K562 (cell line): ENCODE results near the gene TM7SF3. TPM values are rescaled to one million over a fixed set of nuclear protein-coding genes. Genes with fewer than 3 reads are reported as not detected.

Source experiments
- ATAC-seq: fragments of 200-7000 bp; cut with Tn5 transposase; 3 replicates; pipeline ENCODE4 v1.9.1; 2020; ENCODE audit warnings: moderate library complexity
- BruUV-seq: library from RNA; stranded (reverse); fragments of 400-500 nt; replicated peaks from 2 replicates; lab custom pipeline; 2021; lab: Mats Ljungman, UMichigan
- CTCF ChIA-PET: fragments of 300-600 bp; formaldehyde crosslinking; extraction: SDS; loops from one replicate; lab custom pipeline; 2021; ENCODE audit warnings: low intra/inter-chr PET ratio; lab: Yijun Ruan, JAX
- POLR2A ChIA-PET: fragments of 300-600, 350-650 bp; sonication (Branson Sonifier 250); formaldehyde crosslinking; extraction: SDS; loops from one replicate; lab custom pipeline; 2021; ENCODE audit warnings: antibody characterized with exemption, inconsistent platforms; lab: Yijun Ruan, JAX
- DNase-seq, 4 experiments: peaks; one replicate each; pipeline versions ENCODE4 v3.0.0 to v3.0.0-alpha.2; 2011 to 2018; ENCODE audit warnings: low spot score in 3 of 4, mixed read lengths in 3 of 4; ENCODE audit errors: extremely low read depth in 1 of 4
- FAIRE-seq: peaks from 2 replicates; lab custom pipeline; 2011; peaks lifted over from hg19 to GRCh38; lab: Jason Lieb, UNC
- H2AFZ ChIP-seq: 2 replicates; pipeline ENCODE4 v1.6.0; 2011; ENCODE audit warnings: low read depth, low read length, control low read depth, inconsistent platforms
- H3K27ac ChIP-seq: fragments of 200-600 bp; 3 replicates; pipeline ENCODE4 v1.8.0; 2011; ENCODE audit warnings: low read depth, mild to moderate bottlenecking, control low read depth, inconsistent platforms, low read length, moderate library complexity, mixed read lengths; ENCODE audit errors: extremely low read depth
- H3K27me3 ChIP-seq, 2 experiments: fragments of 300-600 bp in 1 of 2; 2 replicates in 1 of 2; 3 replicates in 1 of 2; pipeline versions ENCODE4 v1.6.0 to v1.8.0; 2011; ENCODE audit warnings: inconsistent platforms in 2 of 2, low read length in 2 of 2, mild to moderate bottlenecking in 1 of 2, mixed read lengths in 1 of 2, moderate library complexity in 1 of 2; ENCODE audit not compliant: control insufficient read depth in 2 of 2, insufficient read depth in 2 of 2
- H3K36me3 ChIP-seq: fragments of 300-600 bp; 3 replicates; pipeline ENCODE4 v1.8.0; 2011; ENCODE audit warnings: mild to moderate bottlenecking, low read length, inconsistent platforms; ENCODE audit not compliant: control insufficient read depth, insufficient read depth
- H3K4me1 ChIP-seq, 2 experiments: fragments of 200-600 bp in 1 of 2; replicated peaks in 1 of 2; 2 replicates in 1 of 2; 3 replicates in 1 of 2; pipeline versions ENCODE4 v1.5.1 to v1.8.0; 2011; ENCODE audit warnings: inconsistent platforms in 2 of 2, low read length in 2 of 2, mild to moderate bottlenecking in 1 of 2, mixed read lengths in 1 of 2, moderate library complexity in 1 of 2; ENCODE audit not compliant: control insufficient read depth in 2 of 2, insufficient read depth in 2 of 2
- H3K4me2 ChIP-seq: 2 replicates; pipeline ENCODE4 v1.6.1; 2011; ENCODE audit warnings: low read length, control low read depth, inconsistent platforms, mixed read lengths; ENCODE audit not compliant: insufficient read depth
- H3K4me3 ChIP-seq: fragments of 200-600 bp; sonication (generic), shearing (Covaris generic); 2 replicates; pipeline ENCODE4 v1.5.1; 2016; ENCODE audit warnings: control low read depth, inconsistent platforms
- H3K79me2 ChIP-seq: fragments of 200-600 bp; 3 replicates; pipeline ENCODE4 v1.8.0; 2011; ENCODE audit warnings: low read length, inconsistent platforms; ENCODE audit not compliant: control insufficient read depth, insufficient read depth
- H3K9ac ChIP-seq, 2 experiments: 2 replicates each; pipeline versions ENCODE4 v1.6.0 to v1.6.1; 2011; ENCODE audit warnings: low read depth in 2 of 2, low read length in 2 of 2, control low read depth in 1 of 2, inconsistent platforms in 1 of 2, mild to moderate bottlenecking in 1 of 2, mixed read lengths in 1 of 2; ENCODE audit not compliant: insufficient read depth in 1 of 2
- H3K9me1 ChIP-seq: one replicate; pipeline ENCODE4 v1.6.0; 2011; ENCODE audit warnings: inconsistent platforms, mild to moderate bottlenecking, low read length, moderate library complexity; ENCODE audit not compliant: control insufficient read depth, insufficient read depth
- H3K9me3 ChIP-seq: replicated peaks from 2 replicates; pipeline ENCODE4 v1.5.1; 2011; ENCODE audit warnings: low read depth, low read length, inconsistent platforms; ENCODE audit not compliant: control insufficient read depth, insufficient read depth
- H4K20me1 ChIP-seq: replicated peaks from 2 replicates; pipeline ENCODE4 v1.6.1; 2011; ENCODE audit warnings: low read length, inconsistent platforms, mixed read lengths; ENCODE audit not compliant: control insufficient read depth, insufficient read depth
- RBM14 ChIP-seq: fragments of 200-400 bp; formaldehyde crosslinking; IDR thresholded peaks from 2 replicates; pipeline ENCODE4 v1.6.1; 2018; ENCODE audit warnings: low read depth, mild to moderate bottlenecking, low read length, moderate library complexity, borderline replicate concordance; ENCODE audit not compliant: insufficient read depth
- TRIM25 ChIP-seq: fragments of 450-650 bp; IDR thresholded peaks from 2 replicates; pipeline ENCODE4 v1.7.0; 2016; ENCODE audit warnings: borderline replicate concordance
- ZNF512 ChIP-seq: IDR thresholded peaks from 2 replicates; pipeline ENCODE4 v1.6.1; 2016; ENCODE audit warnings: missing genetic modification characterization, missing compliant biosample characterization
- ZNF740 ChIP-seq, 3 experiments: fragments of 200-800 bp in 1 of 3; sonication (Bioruptor generic) in 1 of 3; sonication (generic) in 1 of 3; formaldehyde crosslinking in 1 of 3; IDR thresholded peaks; 2 replicates each; pipeline versions ENCODE4 v1.6.1 to v1.8.0; 2016 to 2022; ENCODE audit warnings: mild to moderate bottlenecking in 2 of 3, missing compliant biosample characterization in 2 of 3, missing genetic modification characterization in 2 of 3, missing genetic modification reagents in 1 of 3
- WGBS: fragments of 100-300 bp; shearing (Covaris generic); methylation state at CpG from one replicate; pipeline ENCODE4 v1.1.6; 2016; ENCODE audit warnings: low coverage, mixed read lengths; ENCODE audit not compliant: insufficient coverage; ENCODE audit errors: missing lambda C conversion rate; 5-methylcytosine and 5-hydroxymethylcytosine counted together
- in situ Hi-C: fragments of 300-500 bp; cut with MboI; formaldehyde crosslinking; loops from 4 replicates; pipeline ENCODE4 v1.15.0; 2018; ENCODE audit warnings: inconsistent platforms, mixed read lengths
- intact Hi-C: fragments of 100-400 bp; cut with micrococcal nuclease; formaldehyde crosslinking; loops from 2 replicates; pipeline ENCODE4 v1.14.2; 2022
- polyA plus RNA-seq, 8 experiments: library from polyadenylated mRNA; depleted of rRNA in 4 of 8; stranded (reverse) in 5 of 8; unstranded in 3 of 8; fragments of >200 nt; fragmentation: Nextera tagmentation in 2 of 8; fragmentation: Illumina TruSeq in 1 of 8; extraction: Ambion mirVana in 2 of 8; extraction: Trizol in 1 of 8; gene quantifications; 2 replicates each; pipeline versions ENCODE4 v1.2.1 to v1.2.3, GENCODE V29; 2011 to 2014; ENCODE audit warnings: inconsistent platforms in 1 of 8, missing spikeins in 1 of 8
- total RNA-seq, 7 experiments: library from RNA; depleted of rRNA in 6 of 7; stranded (reverse); fragments of >200 nt in 6 of 7; fragmentation: Illumina TruSeq in 2 of 7; extraction: Trizol in 2 of 7; gene quantifications; 2 replicates each; pipeline versions ENCODE4 v1.2.1 to v1.2.3, GENCODE V29; 2011 to 2021; ENCODE audit warnings: low replicate concordance in 1 of 7

The TM7SF3 gene
- total and polyA plus RNA-seq, 9 of the 15 experiments (the other 6 are each of a cell fraction or from before 2014, with no cell fraction given): 9.3 to 90.4 (median 24.8) TPM

- FAIRE-seq (no peak), DNase-seq (no peak), ATAC-seq (no peak)
- POLR2A ChIA-PET: no interaction called here
- TF ChIP-seq TRIM25: 0 out of 2 replicates have a peak, but pooled peaks have one; percentile 52
- TF ChIP-seq ZNF740 (CRISPR knock-in tag; IDR thresholded peaks at IDR 0.05): no peak
- no peak for TF ChIP-seq ZNF740 (tag; IDR thresholded peaks at IDR 0.05)
- TF ChIP-seq ZNF512 (tag): peak; percentile 66; the same call in 1 of the 2 replicates
- TF ChIP-seq RBM14: no peak
- Histone ChIP-seq H3K27ac (no peak overlapping the region), H3K9me3 (no peaks in the 10 kb centered on the region), H3K9me1 (no peaks in the 10 kb centered on the region), H3K27me3 (no peaks in the 10 kb centered on the region), H3K9ac (no peak overlapping the region), H3K79me2 (peaks cover 41% of the 10 kb centered on the region), H3K36me3 (peaks cover 87% of the 10 kb centered on the region), H2AFZ (no peak overlapping the region), H3K4me1 (peaks cover 0 to under 1% of the 10 kb centered on the region in 2 experiments; a peak in 1 of 5 replicates), H3K4me3 (no peak overlapping the region), H4K20me1 (no peaks in the 10 kb centered on the region), H3K4me2 (no peak overlapping the region)
- intact Hi-C loops (no loop called here), in situ Hi-C loops (no loop called here)
- 100% methylated on average over 1 of the region's 2 CpGs for WGBS
- BruUV-seq: no TSS peak
- CTCF ChIA-PET: no interaction called here
Measured at GRCh38 chr12:26929590-26929989, 84.6 kb downstream of the TM7SF3 start.
